NCI-H2196 (cell line): Measurements from ENCODE around the gene WFDC13.
"Not testable (repeated sequence)": the region's sequence is repeated elsewhere in the genome, so short reads cannot be mapped to it uniquely, and the experiment has no call there.

ENCODE experiments used
- DNase-seq: peaks from one replicate; lab custom pipeline; 2025; ENCODE audit not compliant: unreplicated experiment; lab: John Stamatoyannopoulos, UW

Gene WFDC13, protein sequence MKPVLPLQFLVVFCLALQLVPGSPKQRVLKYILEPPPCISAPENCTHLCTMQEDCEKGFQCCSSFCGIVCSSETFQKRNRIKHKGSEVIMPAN

DNA sequence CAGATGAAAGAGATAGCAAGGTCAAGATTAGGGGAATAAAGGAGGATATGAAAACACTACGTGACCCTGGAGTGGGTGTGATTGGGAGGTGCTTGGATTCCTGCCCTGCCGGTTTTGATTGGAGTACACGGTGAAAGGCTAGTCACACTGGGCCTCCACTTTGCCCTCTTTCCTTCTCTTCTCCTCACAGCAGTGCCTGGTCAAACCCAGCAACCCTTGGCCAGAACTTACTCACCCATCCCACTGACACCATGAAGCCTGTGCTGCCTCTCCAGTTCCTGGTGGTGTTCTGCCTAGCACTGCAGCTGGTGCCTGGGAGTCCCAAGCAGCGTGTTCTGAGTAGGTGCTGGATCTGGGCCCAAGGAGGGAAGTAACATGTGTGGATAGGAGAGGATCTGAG lies at the start of gene WFDC13:
WFDC13 (plus strand) TSS at position 166 of the 400 bp plus-strand sequence; CDS start at position 252, 86 bp downstream.
- DNase-seq, result no peak

DNA sequence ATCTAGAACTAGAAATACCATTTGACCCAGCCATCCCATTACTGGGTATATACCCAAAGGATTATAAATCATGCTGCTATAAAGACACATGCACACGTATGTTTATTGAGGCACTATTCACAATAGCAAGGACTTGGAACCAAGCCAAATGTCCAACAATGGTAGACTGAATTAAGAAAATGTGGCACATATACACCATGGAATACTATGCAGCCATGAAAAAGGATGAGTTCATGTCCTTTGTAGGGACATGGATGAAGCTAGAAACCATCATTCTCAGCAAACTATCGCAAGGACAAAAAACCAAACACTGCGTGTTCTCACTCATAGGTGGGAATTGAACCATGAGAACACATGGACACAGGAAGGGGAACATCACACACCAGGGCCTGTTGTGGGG lies 44.8 kb upstream of the WFDC13 start:
- DNase-seq, result not testable (repeated sequence)

DNA sequence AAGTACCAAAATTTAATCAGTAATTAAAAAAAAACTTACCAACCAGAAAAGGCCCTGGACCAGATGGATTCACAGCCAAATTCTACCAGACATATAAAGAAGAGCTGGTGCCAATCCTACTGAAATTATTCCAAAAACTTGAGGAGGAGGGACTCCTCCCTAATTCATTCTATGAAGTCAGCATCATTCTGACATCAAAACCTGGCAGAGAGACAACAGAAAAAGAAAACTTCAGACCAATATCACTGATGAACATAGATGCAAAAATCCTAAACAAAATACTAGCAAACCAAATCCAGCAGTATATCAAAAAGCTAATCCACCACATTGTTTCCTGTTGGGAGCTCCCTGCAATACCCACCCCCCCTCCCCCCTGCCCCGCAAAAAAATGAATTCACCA lies 31.7 kb upstream of the WFDC13 start, which contains the start of gene WFDC11:
WFDC11 (minus strand) TSS at position 101 of the 400 bp plus-strand sequence. CDS start 19,639 bp downstream, outside the sequence.
- no peak for DNase-seq

DNA sequence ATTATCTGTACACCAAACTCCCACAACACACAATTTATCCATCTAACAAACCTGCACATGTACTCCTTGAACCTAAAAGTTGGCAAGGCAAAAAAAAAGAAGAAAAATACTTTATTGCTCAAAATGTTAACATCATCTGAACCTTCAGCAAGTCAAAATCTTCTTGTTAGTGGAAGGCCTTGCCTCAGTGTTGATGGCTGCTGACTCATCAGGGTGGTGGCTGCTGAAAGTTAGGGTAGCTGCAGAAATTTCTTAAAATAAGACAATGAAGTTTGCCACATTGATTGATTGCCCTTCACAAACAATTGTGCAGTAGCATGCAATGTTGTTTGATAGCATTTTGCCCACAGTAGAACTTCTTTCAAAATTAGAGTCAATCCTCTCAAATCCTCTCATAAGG lies 29.1 kb upstream of the WFDC13 start:
- no peak for DNase-seq

DNA sequence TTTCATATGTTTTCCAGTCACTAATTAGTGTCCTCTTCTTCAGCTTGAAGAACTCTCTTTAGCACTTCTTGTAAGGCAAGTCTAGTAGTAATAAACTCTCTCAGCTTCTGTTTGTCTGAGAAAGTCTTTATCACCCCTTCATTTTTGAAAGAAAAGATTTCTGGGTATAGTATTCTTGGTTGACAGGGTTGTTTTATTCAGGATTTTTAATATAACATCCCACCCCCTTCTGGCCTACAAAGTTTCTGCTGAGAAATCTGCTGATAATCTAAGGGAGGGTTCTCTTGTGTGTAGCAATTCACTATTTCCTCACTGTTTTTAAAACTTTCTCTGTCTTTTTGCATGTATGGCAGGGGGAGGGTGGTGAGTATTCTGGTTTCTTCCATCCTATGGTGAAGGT lies 22.2 kb upstream of the WFDC13 start:
- no peak for DNase-seq

DNA sequence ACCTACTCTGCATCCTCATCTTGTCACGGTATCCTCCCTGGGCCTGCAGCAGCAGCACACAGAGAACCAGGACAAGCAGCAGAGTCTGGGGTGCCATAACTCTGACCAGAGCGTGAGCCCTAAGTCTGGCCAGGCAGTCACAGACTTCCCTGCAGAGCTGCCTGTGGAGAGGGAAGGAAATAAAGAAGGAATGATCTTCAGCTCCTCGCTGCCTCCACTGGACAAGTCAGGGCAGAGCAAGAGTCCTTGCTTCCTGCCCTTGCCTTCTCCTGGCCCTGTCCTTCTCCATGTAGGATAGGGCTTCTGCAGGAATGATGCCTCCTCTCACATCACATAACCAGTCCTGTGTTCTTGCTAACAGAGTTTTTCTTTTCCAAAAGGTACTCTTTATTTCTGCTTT lies 15.9 kb upstream of the WFDC13 start:
- DNase-seq, result no peak

DNA sequence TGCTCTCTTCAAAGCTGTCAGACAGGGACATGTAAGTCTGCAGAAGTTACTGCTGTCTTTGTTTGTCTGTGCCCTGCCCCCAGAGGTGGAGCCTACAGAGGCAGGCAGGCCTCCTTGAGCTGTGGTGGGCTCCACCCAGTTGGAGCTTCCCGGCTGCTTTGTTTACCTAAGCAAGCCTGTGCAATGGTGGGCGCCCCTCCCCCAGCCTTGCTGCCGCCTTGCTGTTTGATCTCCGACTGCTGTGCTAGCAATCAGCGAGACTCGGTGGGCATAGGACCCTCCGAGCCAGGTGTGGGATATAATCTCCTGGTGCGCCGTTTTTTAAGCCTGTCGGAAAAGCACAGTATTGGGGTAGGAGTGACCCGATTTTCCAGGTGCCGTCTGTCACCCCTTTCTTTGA lies 8.5 kb upstream of the WFDC13 start:
- not testable (repeated sequence) for DNase-seq

DNA sequence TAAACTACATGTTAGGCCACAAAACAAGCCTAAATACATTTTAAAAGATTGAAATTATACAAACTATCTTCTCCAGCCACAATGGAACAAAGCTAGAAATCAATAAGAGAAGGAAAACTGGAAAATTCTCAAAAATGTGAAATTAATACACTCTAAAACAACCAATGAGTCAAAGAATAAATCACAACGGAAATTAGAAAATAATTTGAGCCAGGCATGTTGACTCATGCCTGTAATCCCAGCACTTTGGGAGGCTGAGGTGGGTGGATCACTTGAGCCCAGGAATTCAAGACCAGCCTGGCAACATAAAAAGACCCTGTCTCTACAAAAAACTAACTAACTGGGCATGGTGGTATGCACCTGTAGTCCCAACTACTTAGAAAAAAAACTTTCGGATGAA lies 6.3 kb upstream of the WFDC13 start:
- DNase-seq, result no peak

DNA sequence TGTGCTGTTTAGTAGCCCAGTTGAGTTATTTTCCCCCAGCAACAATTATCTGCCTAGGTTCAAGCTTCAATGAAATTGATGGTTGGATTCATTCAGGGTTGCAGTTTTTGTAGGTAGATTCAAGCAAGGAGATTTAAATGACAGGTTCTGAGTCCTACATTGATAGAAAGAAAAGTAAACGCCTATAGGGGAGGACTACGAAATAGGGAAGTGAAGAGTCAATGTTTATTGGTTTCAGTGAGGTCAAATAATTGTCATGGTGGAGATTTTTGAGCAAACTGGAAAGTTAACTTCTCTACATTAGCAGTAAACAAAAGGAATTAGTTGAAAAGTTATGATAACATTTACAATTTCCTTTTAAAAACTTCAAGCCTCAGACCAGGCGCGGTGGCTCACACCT lies 734 bp upstream of the WFDC13 start:
- DNase-seq, result no peak

DNA sequence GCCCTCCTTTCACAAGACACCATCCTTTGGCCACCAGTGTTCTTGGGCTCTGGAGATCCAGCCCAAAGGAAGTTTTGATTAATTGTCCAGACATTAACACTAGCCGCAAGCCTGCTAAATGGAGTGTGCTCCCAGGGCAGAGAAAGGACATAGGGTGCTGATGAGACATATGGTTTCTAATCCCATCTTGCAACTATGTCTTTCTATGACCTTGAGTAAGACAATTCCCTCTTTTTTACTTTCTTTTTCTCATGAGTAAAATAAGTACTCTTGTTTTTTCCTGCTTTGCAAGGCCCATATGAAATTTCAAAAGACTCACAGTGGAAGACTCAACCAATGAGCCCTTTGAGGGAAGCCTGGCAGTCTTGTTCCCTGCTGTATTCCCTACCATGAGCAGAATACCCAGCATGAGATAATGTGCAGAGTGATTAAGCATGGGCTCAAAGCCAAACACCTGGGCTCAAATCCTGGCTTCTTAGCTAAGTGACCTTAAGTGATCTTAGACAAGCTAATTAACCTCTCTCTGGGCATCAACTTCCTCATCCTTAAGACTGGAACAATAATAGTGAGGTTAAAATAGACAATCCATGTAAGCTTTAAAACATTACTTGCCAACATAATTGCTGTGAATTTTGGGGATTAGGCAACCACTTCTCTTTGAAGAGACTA lies 3.3 kb downstream of the WFDC13 start, which contains the start of gene WFDC10B:
WFDC10B (minus strand) TSS at position 51 of the 669 bp plus-strand sequence. CDS start 19,027 bp downstream, outside the sequence.
- DNase-seq, result peak; percentile 4

DNA sequence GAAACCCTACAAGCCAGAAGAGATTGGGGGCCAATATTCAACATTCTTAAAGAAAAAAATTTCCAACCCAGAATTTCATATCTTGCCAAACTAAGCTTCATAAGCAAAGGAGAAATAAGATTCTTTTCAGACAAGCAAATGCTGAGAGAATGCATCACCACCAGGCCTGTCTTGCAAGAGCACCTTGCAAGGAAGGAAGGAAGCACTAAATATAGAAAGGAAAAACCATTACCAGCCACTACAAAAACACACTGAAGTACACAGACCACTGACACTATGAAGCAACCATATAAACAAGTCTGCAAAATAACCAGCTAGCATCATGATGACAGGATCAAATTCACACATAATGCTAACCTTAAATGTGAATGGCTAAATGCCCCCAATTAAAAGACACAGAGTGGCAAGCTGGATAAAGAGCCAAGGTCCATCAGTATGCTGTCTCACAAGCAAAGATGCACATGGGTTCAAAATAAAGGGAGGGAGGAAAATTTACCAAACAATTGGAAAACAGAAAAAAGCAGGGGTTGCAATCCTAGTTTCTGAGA lies 14.4 kb downstream of the WFDC13 start:
- DNase-seq, result not testable (repeated sequence)

DNA sequence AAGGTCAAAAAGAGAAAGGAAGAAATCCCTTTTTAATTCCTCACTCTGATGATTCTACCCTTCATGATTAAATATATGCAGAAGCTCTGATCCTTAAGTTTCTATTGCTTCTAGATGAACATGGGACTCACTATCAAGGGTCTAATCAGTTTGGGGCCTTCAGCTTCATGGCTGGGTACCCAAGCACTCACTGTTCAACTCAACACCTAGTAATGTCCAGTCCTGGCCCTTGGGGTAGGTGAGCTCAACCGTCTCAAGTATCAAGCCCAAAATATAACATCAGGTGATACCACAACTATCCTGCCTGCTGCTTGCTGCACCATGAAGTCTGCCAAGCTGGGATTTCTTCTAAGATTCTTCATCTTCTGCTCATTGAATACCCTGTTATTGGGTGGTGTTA lies 20.2 kb downstream of the WFDC13 start, which contains the start of gene SPINT4:
SPINT4 (plus strand) TSS at position 301 of the 400 bp plus-strand sequence; CDS start at position 322, 21 bp downstream.
- DNase-seq, result no peak

DNA sequence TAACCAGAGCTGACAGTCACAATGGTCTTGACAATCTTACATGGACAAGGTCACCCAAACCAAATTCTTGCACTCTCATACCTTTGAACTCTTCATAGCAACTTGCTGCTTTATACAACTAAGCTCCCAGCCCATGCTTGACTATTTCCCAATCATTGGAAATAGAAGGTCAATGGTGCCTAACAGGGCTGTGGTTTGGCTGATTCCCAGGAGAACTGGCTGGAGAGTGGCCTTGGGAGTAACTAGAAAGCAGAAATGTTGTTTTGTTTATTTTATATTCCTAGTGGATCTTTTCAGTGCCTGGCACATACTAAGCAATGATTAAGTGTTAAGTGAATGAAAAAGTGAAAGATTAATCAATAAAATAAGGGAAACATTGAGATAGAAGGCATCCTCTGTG lies 23.3 kb downstream of the WFDC13 start:
- DNase-seq, result no peak

DNA sequence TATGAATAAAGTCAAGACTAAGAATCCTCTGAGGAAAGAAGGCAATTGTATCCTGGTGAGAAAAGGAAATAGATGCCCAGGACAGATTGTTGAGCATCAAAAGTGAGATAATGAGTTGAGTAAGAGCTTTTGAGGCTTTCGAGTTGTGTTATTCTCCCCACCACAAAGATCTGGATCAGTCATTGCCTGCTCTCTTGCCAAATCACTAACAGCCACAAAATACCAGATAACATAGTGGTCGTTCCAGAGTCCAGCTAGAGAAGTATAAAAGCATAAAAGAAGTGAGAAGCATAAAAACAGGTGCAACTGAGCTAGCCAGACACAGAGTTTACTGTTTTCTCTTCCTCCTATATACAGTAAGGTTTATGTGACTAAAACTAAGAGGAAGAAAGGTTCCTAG lies 25.2 kb downstream of the WFDC13 start:
- DNase-seq, result no peak

DNA sequence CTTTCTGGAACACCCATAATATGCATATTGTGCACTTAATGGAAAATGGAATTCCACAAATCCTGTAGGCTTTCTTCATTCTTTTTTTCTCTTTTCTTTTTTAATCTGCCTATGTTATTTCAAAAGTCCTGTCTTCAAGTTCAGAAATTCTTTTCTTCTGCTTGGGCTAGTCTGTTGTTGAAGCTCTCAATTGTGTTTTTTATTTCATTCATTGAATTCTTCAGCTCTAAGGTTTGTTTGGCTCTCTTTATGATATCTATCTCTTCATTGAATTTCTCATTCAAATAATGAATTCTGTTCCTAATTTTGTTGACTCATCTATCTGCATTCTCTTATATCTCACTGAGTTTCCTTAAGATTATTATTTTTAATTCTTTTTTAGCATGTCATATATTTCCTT lies 30.4 kb downstream of the WFDC13 start:
- no peak for DNase-seq

DNA sequence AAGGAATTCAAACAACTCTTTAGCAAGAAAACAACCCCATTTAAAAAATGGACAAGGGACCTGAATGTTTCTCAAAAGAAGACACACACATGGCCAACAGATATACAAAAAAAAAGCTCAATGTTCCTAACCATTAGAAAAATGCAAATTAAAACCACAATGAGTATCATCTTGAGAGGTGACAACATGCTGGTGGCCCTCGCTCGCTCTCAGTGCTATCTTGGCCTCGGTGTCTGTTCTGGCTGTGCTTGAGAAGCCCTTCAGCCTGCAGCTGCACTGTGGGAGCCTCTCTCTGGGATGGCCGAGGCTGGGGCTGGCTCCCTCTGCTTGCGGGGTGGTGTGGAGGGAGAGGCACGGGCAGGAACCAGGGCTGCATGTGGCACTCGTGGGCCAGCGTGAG lies 33.7 kb downstream of the WFDC13 start:
- DNase-seq, result no peak

DNA sequence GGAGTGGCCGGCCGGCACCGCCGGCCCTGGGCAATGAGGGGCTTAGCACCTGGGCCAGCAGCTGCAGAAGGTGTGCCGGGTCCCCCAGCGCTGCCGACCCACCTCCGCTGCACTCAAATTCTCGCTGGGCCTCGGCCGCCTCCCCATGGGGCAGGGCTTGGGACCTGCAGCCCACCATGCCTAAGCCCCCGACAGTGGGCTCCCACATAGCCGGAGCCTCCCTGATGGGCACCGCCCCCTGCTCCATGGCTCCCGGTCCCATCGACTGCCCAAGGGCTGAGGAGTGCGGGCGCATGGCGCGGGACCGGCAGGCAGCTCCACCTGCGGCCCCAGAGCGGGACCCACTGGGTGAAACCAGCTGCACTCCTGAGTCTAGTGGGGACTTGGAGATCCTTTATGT lies 34.1 kb downstream of the WFDC13 start:
- no peak for DNase-seq

DNA sequence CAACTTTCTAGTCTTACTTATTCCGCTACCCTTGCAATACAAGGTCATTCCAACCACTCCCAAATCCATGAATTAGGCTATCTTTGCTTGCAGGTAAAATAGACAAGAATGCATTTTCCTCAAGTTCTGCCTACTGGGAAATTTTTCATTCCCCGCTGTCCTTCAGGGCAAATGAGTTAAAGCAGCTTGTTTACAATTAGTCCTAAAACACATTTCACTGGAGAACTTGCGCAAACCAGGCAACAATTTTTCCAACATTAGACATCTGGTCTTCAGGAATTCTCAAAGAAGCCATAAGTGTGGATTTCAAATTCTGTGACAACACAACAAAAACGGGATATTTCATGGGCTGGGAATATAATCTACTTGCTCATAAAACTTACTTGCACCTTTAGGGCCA lies 40.8 kb downstream of the WFDC13 start:
- no peak for DNase-seq

DNA sequence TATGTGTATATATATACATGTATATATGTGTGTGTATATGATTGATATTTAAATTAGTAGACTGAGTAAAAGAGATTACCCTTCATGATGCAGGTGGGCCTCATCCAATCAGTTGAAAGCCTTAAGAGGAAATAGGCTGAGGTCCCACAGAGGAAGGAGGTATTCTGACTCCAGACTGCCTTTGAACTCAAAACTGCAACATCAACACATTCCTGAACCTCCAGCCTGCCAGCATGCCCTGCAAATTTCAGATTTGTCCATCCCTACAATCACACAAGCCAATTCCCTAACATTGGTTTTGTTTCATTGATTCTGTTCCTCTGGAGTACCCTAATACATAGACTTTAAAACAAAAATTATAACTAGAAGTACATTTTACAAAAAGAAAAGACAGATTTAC lies 43.2 kb downstream of the WFDC13 start:
- no peak for DNase-seq

DNA sequence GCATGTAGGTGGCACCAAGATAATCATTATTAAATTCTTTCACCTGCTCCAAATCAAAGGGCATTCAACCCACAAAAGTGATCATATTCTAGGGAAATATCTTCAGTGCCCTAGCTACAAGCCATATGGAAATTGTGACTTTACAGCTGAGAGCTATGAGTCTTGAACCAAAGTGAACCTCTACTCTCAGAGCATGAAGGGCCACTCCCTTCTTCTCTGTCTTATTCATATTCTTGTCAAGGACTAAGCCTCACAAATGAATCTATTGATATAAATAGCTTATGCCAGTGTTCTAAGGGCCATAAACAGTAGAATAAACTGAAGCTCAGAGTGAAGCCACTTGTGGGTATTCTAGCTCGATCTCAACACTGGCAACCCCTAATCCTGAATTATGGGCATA lies 49.9 kb downstream of the WFDC13 start:
- no peak for DNase-seq

DNA sequence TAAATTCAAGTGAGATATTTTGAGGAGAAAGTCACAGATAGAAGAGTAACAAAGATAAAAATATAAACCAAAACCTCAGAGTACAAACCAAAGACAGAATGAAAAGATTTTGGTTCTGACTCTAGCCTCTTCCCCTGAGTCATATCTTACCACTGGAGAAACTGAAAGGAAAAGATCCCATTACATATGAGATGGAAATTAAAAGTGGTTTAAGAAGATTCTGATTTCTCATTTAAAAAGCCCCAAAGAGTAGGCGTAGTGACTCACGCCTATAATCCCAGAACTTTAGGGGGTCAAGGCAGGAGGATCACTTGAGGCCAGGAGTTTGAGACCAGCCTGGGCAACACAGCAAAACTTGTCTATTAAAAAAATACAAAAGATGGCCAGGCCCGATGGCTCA lies 50.9 kb downstream of the WFDC13 start:
- no peak for DNase-seq

DNA sequence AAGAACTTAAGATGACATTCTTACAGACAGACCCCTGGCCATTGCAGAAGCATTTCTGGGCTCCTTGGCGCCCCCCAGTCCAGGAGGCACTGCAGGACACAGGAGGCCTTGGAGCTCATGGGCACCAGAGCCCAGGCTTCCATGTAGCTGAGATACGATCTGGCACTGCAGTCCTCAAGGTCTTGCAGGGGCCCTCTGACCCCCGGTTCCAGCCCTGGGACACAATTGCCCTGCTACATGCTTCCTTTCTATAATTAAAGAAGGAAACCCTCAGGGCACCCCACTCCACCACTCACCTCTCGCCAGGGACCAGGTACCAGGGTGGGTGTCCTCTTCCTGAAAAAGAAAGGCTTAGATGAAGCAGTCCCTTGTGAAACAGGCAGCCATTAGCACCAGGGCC lies 56.3 kb downstream of the WFDC13 start:
- no peak for DNase-seq
